SK-N-SH (cell line): ENCODE results near the gene DEFB131B.
"Not testable (repeated sequence)": the region's sequence is repeated elsewhere in the genome, so short reads cannot be mapped to it uniquely, and the experiment has no call there.

Source experiments
- EP300 ChIP-seq, 2 experiments: IDR thresholded peaks; 2 replicates each; pipeline versions ENCODE4 v1.4.0 to v1.6.1; 2012; ENCODE audit warnings: borderline replicate concordance in 1 of 2, low read depth in 1 of 2, low read length in 1 of 2
- MXI1 ChIP-seq: IDR thresholded peaks from 2 replicates; pipeline ENCODE4 v1.6.1; 2012; ENCODE audit warnings: mild to moderate bottlenecking, low read depth, low read length, improper control_type of control experiment
- POLR2AphosphoS5 ChIP-seq: IDR thresholded peaks from 2 replicates; pipeline ENCODE4 v1.6.1; 2012; ENCODE audit warnings: low read depth, low read length
- RAD21 ChIP-seq: IDR thresholded peaks from 2 replicates; pipeline ENCODE4 v1.6.1; 2012; ENCODE audit warnings: mild to moderate bottlenecking, low read length
- RCOR1 ChIP-seq: fragments of 150-350 bp; IDR thresholded peaks from 2 replicates; pipeline ENCODE4 v1.6.1; 2017; ENCODE audit warnings: antibody characterized with exemption, low read length
- SIN3A ChIP-seq: IDR thresholded peaks from 2 replicates; pipeline ENCODE4 v1.6.1; 2012; ENCODE audit warnings: low read depth, mild to moderate bottlenecking, low read length, moderate library complexity, borderline replicate concordance
- SMC3 ChIP-seq: IDR thresholded peaks from 2 replicates; pipeline ENCODE4 v1.6.1; 2012; ENCODE audit warnings: low read depth, low read length, improper control_type of control experiment
- TF ChIP-seq, protein P1 (sequence below): IDR thresholded peaks from 2 replicates; pipeline ENCODE4 v1.4.0; 2012; ENCODE audit warnings: low read depth, borderline replicate concordance
- TF ChIP-seq, protein P2 (sequence below): fragments of 200-600 bp; sonication (generic); IDR thresholded peaks from 2 replicates; pipeline ENCODE4 v1.6.1; 2017; ENCODE audit warnings: antibody characterized with exemption, mild to moderate bottlenecking, moderate library complexity
- TF ChIP-seq, protein P3 (sequence below): IDR thresholded peaks from 2 replicates; pipeline ENCODE4; 2012
- TF ChIP-seq, protein P4 (sequence below): fragments of 150-350 bp; IDR thresholded peaks from 2 replicates; pipeline ENCODE4 v1.6.1; 2017; ENCODE audit warnings: antibody characterized with exemption, low read length, low read depth, borderline replicate concordance
- TF ChIP-seq, protein P5 (sequence below): IDR thresholded peaks from 2 replicates; pipeline ENCODE4 v1.6.1; 2012; ENCODE audit warnings: mild to moderate bottlenecking, low read depth, low read length, moderate library complexity

DNA sequence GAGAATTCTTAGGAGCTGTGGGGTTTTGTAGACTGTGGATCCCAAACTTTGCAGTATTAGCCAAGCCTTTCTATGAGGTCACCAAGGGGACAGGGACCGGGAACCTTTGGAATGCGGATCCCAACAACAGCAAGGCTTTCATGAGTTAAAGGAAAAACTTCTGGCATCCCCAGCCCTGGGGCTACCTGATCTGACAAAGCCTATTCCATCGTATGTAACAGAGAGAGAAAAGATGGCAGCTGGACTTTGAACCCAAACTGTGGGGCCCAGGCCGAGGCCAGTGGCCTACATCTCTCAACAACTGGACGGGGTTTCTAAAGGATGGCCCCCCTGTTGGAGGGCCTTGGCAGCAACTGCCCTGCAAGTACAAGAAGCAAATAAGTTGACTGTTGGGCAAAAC lies 32.5 kb downstream of the DEFB131B start:
- TF ChIP-seq, protein P1, sequence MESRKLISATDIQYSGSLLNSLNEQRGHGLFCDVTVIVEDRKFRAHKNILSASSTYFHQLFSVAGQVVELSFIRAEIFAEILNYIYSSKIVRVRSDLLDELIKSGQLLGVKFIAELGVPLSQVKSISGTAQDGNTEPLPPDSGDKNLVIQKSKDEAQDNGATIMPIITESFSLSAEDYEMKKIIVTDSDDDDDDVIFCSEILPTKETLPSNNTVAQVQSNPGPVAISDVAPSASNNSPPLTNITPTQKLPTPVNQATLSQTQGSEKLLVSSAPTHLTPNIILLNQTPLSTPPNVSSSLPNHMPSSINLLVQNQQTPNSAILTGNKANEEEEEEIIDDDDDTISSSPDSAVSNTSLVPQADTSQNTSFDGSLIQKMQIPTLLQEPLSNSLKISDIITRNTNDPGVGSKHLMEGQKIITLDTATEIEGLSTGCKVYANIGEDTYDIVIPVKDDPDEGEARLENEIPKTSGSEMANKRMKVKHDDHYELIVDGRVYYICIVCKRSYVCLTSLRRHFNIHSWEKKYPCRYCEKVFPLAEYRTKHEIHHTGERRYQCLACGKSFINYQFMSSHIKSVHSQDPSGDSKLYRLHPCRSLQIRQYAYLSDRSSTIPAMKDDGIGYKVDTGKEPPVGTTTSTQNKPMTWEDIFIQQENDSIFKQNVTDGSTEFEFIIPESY, result not testable (repeated sequence)
- TF ChIP-seq, protein P2, sequence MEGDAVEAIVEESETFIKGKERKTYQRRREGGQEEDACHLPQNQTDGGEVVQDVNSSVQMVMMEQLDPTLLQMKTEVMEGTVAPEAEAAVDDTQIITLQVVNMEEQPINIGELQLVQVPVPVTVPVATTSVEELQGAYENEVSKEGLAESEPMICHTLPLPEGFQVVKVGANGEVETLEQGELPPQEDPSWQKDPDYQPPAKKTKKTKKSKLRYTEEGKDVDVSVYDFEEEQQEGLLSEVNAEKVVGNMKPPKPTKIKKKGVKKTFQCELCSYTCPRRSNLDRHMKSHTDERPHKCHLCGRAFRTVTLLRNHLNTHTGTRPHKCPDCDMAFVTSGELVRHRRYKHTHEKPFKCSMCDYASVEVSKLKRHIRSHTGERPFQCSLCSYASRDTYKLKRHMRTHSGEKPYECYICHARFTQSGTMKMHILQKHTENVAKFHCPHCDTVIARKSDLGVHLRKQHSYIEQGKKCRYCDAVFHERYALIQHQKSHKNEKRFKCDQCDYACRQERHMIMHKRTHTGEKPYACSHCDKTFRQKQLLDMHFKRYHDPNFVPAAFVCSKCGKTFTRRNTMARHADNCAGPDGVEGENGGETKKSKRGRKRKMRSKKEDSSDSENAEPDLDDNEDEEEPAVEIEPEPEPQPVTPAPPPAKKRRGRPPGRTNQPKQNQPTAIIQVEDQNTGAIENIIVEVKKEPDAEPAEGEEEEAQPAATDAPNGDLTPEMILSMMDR, result not testable (repeated sequence)
- TF ChIP-seq POLR2AphosphoS5; MXI1; SMC3; EP300 (IDR thresholded peaks at IDR 0.05; ENCODE audit: borderline replicate concordance in 1 of 2, low read depth in 1 of 2, low read length in 1 of 2); RAD21; SIN3A; RCOR1: not testable (repeated sequence)
- TF ChIP-seq, protein P3, sequence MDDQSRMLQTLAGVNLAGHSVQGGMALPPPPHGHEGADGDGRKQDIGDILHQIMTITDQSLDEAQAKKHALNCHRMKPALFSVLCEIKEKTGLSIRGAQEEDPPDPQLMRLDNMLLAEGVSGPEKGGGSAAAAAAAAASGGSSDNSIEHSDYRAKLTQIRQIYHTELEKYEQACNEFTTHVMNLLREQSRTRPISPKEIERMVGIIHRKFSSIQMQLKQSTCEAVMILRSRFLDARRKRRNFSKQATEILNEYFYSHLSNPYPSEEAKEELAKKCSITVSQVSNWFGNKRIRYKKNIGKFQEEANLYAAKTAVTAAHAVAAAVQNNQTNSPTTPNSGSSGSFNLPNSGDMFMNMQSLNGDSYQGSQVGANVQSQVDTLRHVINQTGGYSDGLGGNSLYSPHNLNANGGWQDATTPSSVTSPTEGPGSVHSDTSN, result not testable (repeated sequence)
- TF ChIP-seq, protein P4, sequence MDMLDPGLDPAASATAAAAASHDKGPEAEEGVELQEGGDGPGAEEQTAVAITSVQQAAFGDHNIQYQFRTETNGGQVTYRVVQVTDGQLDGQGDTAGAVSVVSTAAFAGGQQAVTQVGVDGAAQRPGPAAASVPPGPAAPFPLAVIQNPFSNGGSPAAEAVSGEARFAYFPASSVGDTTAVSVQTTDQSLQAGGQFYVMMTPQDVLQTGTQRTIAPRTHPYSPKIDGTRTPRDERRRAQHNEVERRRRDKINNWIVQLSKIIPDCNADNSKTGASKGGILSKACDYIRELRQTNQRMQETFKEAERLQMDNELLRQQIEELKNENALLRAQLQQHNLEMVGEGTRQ, result not testable (repeated sequence)
- TF ChIP-seq, protein P5, sequence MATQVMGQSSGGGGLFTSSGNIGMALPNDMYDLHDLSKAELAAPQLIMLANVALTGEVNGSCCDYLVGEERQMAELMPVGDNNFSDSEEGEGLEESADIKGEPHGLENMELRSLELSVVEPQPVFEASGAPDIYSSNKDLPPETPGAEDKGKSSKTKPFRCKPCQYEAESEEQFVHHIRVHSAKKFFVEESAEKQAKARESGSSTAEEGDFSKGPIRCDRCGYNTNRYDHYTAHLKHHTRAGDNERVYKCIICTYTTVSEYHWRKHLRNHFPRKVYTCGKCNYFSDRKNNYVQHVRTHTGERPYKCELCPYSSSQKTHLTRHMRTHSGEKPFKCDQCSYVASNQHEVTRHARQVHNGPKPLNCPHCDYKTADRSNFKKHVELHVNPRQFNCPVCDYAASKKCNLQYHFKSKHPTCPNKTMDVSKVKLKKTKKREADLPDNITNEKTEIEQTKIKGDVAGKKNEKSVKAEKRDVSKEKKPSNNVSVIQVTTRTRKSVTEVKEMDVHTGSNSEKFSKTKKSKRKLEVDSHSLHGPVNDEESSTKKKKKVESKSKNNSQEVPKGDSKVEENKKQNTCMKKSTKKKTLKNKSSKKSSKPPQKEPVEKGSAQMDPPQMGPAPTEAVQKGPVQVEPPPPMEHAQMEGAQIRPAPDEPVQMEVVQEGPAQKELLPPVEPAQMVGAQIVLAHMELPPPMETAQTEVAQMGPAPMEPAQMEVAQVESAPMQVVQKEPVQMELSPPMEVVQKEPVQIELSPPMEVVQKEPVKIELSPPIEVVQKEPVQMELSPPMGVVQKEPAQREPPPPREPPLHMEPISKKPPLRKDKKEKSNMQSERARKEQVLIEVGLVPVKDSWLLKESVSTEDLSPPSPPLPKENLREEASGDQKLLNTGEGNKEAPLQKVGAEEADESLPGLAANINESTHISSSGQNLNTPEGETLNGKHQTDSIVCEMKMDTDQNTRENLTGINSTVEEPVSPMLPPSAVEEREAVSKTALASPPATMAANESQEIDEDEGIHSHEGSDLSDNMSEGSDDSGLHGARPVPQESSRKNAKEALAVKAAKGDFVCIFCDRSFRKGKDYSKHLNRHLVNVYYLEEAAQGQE, result not testable (repeated sequence)
